Aorta (tissue), 5 donors: Measurements from ENCODE around the gene ZC3H4. TPM values are rescaled to one million over a fixed set of nuclear protein-coding genes. Genes with fewer than 3 reads are reported as not detected.
"Not testable (repeated sequence)": the region's sequence is repeated elsewhere in the genome, so short reads cannot be mapped to it uniquely, and the experiment has no call there.

Source experiments
- ATAC-seq: fragments of 200-7000 bp; cut with Tn5 transposase; one replicate; pipeline ENCODE4 v1.9.1; 2022; ENCODE audit warnings: moderate library complexity; ENCODE audit not compliant: low FRiP score
- DNase-seq, 2 donors: peaks; one replicate each; pipeline ENCODE4 v3.0.0-alpha.2; 2020
- H3K27ac ChIP-seq, 2 donors: one replicate each; pipeline ENCODE4 v1.5.1; 2013; ENCODE audit warnings: low read length in 2 of 2, mild to moderate bottlenecking in 2 of 2, moderate library complexity in 2 of 2, control low read depth in 1 of 2, inconsistent platforms in 1 of 2, low read depth in 1 of 2
- H3K27me3 ChIP-seq, 2 donors: one replicate each; pipeline ENCODE4 v1.6.1; 2013; ENCODE audit warnings: control low read depth in 1 of 2, low read length in 1 of 2, mild to moderate bottlenecking in 1 of 2, moderate library complexity in 1 of 2; ENCODE audit not compliant: insufficient read depth in 2 of 2, control insufficient read depth in 1 of 2
- H3K36me3 ChIP-seq, 2 donors: one replicate each; pipeline ENCODE4 v1.6.1; 2013; ENCODE audit warnings: control low read depth in 1 of 2, low read length in 1 of 2, mild to moderate bottlenecking in 1 of 2; ENCODE audit not compliant: insufficient read depth in 2 of 2, control insufficient read depth in 1 of 2
- H3K4me1 ChIP-seq, 2 donors: one replicate each; pipeline ENCODE4 v1.6.1; 2013; ENCODE audit warnings: low read length in 2 of 2, control low read depth in 1 of 2, mild to moderate bottlenecking in 1 of 2, moderate library complexity in 1 of 2; ENCODE audit not compliant: insufficient read depth in 2 of 2, control insufficient read depth in 1 of 2
- H3K4me3 ChIP-seq, 2 donors: one replicate each; pipeline ENCODE4 v1.5.1; 2013; ENCODE audit warnings: low read length in 2 of 2, control low read depth in 1 of 2, mild to moderate bottlenecking in 1 of 2
- H3K9me3 ChIP-seq: one replicate; pipeline ENCODE4 v1.6.1; 2013; ENCODE audit warnings: mild to moderate bottlenecking, low read length; ENCODE audit not compliant: control insufficient read depth
- whole genome bisulfite sequencing, 2 donors: extraction: QIAGEN DNeasy Blood & Tissue Kit; methylation state at CpG; one replicate each; pipeline ENCODE4 v1.1.7; 2013; 5-methylcytosine and 5-hydroxymethylcytosine counted together
- intact Hi-C, 2 donors: fragments of 100-400 bp; cut with DNase I; formaldehyde crosslinking; loops; one replicate each; pipeline versions ENCODE4 v1.14.2 to v1.15.0; 2022
- polyA plus RNA-seq, 2 donors: library from polyadenylated mRNA; stranded (reverse); fragments of 200-250 nt; gene quantifications; one replicate each; pipeline ENCODE4 v1.2.3, GENCODE V29; 2013
- total RNA-seq, 2 donors: library from RNA; stranded (reverse); fragmentation: NEBNext Ultra II Directional; extraction: Animal tissue kit (Norgen Biotek cat#: 25700); gene quantifications; one replicate each; pipeline ENCODE4 v1.2.1, GENCODE V29; 2021
- donor health status: healthy with polysubstance abuse.
- donor health status: Bipolar disorder and iron deficiency.
- donor health status: DM: no; HTN: no; CAD: no.
- donor health status: DM: no; HTN: no; CAD: no.
- donor health status: DM: yes; HTN: yes; CAD: no.

Gene ZC3H4
- total and polyA plus RNA-seq, 4 donors: 5.7 to 34.6 (median 22.2) TPM

DNA sequence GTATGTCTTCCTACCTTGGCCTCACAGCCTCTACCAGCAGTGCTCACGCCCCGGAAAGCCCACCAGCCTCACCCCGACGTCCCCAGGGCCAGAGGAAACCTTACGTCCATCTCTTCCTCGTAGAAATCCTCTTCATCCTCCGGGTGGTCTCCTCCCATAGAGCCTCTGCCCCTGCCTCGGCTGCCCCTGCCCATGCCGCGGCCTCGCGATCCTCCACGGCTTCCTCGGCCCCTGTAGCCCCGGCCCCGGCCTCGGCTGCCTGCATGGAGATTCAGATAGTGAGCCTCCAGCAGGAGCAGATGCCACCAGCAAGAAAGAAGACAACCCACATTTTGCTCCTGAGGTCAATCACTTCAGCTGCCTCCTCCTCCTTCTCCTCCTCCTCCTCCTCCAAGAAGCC is 27.3 kb downstream of the ZC3H4 start:
- Histone ChIP-seq H3K4me3 (no peak overlapping the region), H3K27me3 (no peaks in the 10 kb centered on the region), H3K27ac (no peak overlapping the region), H3K36me3 (peaks cover 0 to 10% of the 10 kb centered on the region in 2 donors), H3K4me1 (no peaks in the 10 kb centered on the region), H3K9me3 (no peaks in the 10 kb centered on the region)
- 94 to 96% methylated on average over 17 of the region's 17 CpGs for WGBS, 2 donors
- DNase-seq (no peak), ATAC-seq (no peak)
- intact Hi-C loops: no loop called here

DNA sequence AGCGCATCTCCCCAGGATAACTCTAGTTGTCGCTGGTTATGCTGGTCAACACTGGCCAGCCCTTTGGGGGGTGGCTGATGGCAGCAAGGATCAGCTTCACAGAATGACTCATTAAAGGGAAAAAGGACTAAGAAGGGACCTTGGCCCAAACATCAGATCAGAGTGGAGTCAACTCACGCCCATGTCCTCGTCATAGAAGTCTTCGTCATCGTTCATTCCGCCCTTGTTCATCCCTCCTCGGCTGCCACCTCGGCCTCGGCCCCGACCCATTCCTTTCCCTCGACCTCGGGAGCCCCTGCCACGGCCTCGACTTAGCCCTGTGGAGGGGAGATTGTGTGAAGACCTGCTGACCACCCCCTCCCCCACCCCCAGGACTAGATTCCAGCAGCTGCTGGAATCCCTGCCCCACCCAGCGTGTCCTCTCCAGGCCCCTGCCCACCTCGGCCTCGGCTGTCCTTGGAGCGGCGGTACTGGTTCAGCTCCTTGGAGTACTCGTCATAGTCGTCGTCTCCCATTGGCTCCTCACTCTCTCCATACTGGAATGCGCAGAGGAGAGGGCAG is 28.6 kb downstream of the ZC3H4 start:
- H3K36me3 ChIP-seq: peaks cover 0 to 10% of the 10 kb centered on the region in 2 donors
- no peak overlapping the region for H3K4me3 ChIP-seq
- intact Hi-C loops: no loop called here
- H3K9me3 ChIP-seq: no peaks in the 10 kb centered on the region
- 91 to 94% methylated on average over 24 of the region's 24 CpGs for WGBS, 2 donors
- no peaks in the 10 kb centered on the region for H3K27me3 ChIP-seq
- no peak for DNase-seq
- no peaks in the 10 kb centered on the region for H3K4me1 ChIP-seq
- H3K27ac ChIP-seq: no peak overlapping the region
- no peak for ATAC-seq

DNA sequence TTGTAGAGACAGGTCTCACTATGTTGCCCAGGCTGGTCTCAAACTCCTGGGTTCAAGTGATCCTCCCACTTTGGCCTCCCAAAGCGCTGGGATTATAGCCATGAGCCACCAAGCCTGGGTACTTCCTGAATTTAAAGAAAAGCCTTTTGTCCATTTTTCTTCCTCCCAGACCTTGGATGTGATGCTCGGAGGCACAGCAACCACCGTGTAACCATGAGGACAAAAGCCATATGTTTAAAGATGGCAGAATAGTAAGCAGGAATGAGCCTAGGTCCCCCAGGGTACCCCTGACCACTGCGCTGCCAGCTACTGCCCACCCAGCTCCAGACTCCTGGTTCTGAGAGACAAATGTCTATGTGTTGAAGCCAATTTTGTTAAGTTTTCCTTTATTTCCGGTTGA is 31.1 kb downstream of the ZC3H4 start:
- intact Hi-C loops: no loop called here
- H3K36me3 ChIP-seq: peaks cover 0 to 10% of the 10 kb centered on the region in 2 donors
- H3K4me1 ChIP-seq: no peaks in the 10 kb centered on the region
- no peaks in the 10 kb centered on the region for H3K27me3 ChIP-seq
- H3K4me3 ChIP-seq: no peak overlapping the region
- H3K27ac ChIP-seq: no peak overlapping the region
- ATAC-seq (no peak), DNase-seq (no peak)
- H3K9me3 ChIP-seq: no peaks in the 10 kb centered on the region
- WGBS, 2 donors: 96 to 97% methylated on average over 5 of the region's 5 CpGs

- ATAC-seq (no peak), DNase-seq (no peak)
- WGBS, 2 donors: 58 to 62% methylated on average over 6 of the region's 6 CpGs
- Histone ChIP-seq H3K4me3 (no peak overlapping the region), H3K4me1 (no peaks in the 10 kb centered on the region), H3K27me3 (no peaks in the 10 kb centered on the region), H3K9me3 (no peaks in the 10 kb centered on the region), H3K27ac (peak overlapping the region in 1 of 2 donors; percentile 49), H3K36me3 (peaks cover 0 to 10% of the 10 kb centered on the region in 2 donors)
- intact Hi-C loops: no loop called here
Measured at GRCh38 chr19:47081095-47081494, 32.5 kb downstream of the ZC3H4 start.

- not testable (repeated sequence) for H3K27me3 ChIP-seq, H3K4me3 ChIP-seq, H3K27ac ChIP-seq, DNase-seq, ATAC-seq, H3K4me1 ChIP-seq, H3K9me3 ChIP-seq, H3K36me3 ChIP-seq
- intact Hi-C loops: loop anchor here (2.0 to 10.0 kb wide), 4 partner anchors 34 to 166 kb away; partner anchors contain the start of gene ZC3H4 (in 1 of the 2)
- WGBS, 2 donors: 93% methylated on average over 13 of the region's 13 CpGs
Measured at GRCh38 chr19:47078351-47078750, 35.2 kb downstream of the ZC3H4 start.

- Histone ChIP-seq H3K4me1 (no peaks in the 10 kb centered on the region), H3K9me3 (no peaks in the 10 kb centered on the region), H3K4me3 (no peak overlapping the region), H3K27ac (no peak overlapping the region), H3K27me3 (no peaks in the 10 kb centered on the region), H3K36me3 (no peaks in the 10 kb centered on the region)
- ATAC-seq (no peak), DNase-seq (no peak)
- intact Hi-C loops: loop anchor here (5.0 to 10.0 kb wide), 3 partner anchors 36 to 169 kb away; partner anchors contain the start of gene ZC3H4 (in 1 of the 2)
- WGBS, 2 donors: 67 to 76% methylated on average over 13 of the region's 13 CpGs
Measured at GRCh38 chr19:47075941-47076340, 37.6 kb downstream of the ZC3H4 start.

- intact Hi-C loops: loop anchor here (5.0 to 10.0 kb wide), 3 partner anchors 37 to 170 kb away; partner anchors contain the start of gene ZC3H4 (in 1 of the 2)
- ATAC-seq: no peak
Measured at GRCh38 chr19:47075179-47075810, 38.3 kb downstream of the ZC3H4 start.

GRCh38 chr19:47074621-47075020 is 39.0 kb downstream of the ZC3H4 start:
- H3K9me3 ChIP-seq: no peaks in the 10 kb centered on the region
- ATAC-seq: no peak
- no peaks in the 10 kb centered on the region for H3K4me1 ChIP-seq
- intact Hi-C loops: loop anchor here (5.0 to 10.0 kb wide), 3 partner anchors 37 to 170 kb away; partner anchors contain the start of gene ZC3H4 (in 1 of the 2)
- DNase-seq: no peak
- H3K27me3 ChIP-seq: no peaks in the 10 kb centered on the region
- H3K36me3 ChIP-seq: no peaks in the 10 kb centered on the region
- no peak overlapping the region for H3K27ac ChIP-seq
- 80 to 88% methylated on average over 9 of the region's 9 CpGs for WGBS, 2 donors
- no peak overlapping the region for H3K4me3 ChIP-seq

More at GRCh38 chr19:47075179-47075810, 38.3 kb downstream of the ZC3H4 start:
- Histone ChIP-seq H3K4me1 (no peaks in the 10 kb centered on the region), H3K4me3 (no peak overlapping the region), H3K36me3 (no peaks in the 10 kb centered on the region), H3K27ac (no peak overlapping the region), H3K9me3 (no peaks in the 10 kb centered on the region), H3K27me3 (no peaks in the 10 kb centered on the region)
- no peak for DNase-seq
- WGBS, 2 donors: 78 to 84% methylated on average over 15 of the region's 15 CpGs

- Histone ChIP-seq H3K9me3 (no peaks in the 10 kb centered on the region), H3K36me3 (no peaks in the 10 kb centered on the region), H3K27ac (no peak overlapping the region), H3K27me3 (no peaks in the 10 kb centered on the region), H3K4me3 (no peak overlapping the region), H3K4me1 (no peaks in the 10 kb centered on the region)
- DNase-seq: no peak
- 89% methylated on average over 10 of the region's 10 CpGs for WGBS, 2 donors
- intact Hi-C loops: loop anchor here in 1 of 2 donors (10.0 kb wide), 1 partner anchor 171 kb away; no protein-coding TSS in a partner anchor
- ATAC-seq: no peak
Measured at GRCh38 chr19:47073574-47073973, 40.0 kb downstream of the ZC3H4 start.
